HepG2 (cell line): ENCODE data around the gene COL5A1. TPM values are rescaled to one million over a fixed set of nuclear protein-coding genes. Genes with fewer than 3 reads are reported as not detected.

Source experiments
- ATAC-seq: fragments of 200-7000 bp; cut with Tn5 transposase; 3 replicates; pipeline ENCODE4 v1.9.1; 2020; ENCODE audit warnings: mild to moderate bottlenecking, moderate library complexity
- BruUV-seq: library from RNA; stranded (reverse); fragments of 400-500 nt; replicated peaks from 2 replicates; lab custom pipeline; 2021; lab: Mats Ljungman, UMichigan
- CTCF ChIA-PET: fragments of 300-600 bp; formaldehyde crosslinking; extraction: SDS; loops from one replicate; lab custom pipeline; 2021; ENCODE audit warnings: low total read pairs, inconsistent platforms, low intra/inter-chr PET ratio; lab: Yijun Ruan, JAX
- POLR2A ChIA-PET: fragments of 350-600 bp; sonication (Branson Sonifier 250); formaldehyde crosslinking; loops from one replicate; lab custom pipeline; 2020; ENCODE audit warnings: antibody characterized with exemption, inconsistent platforms; lab: Yijun Ruan, JAX
- DNase-seq: peaks from one replicate; pipeline ENCODE4 v3.0.0-alpha.2; 2015; ENCODE audit warnings: low spot score
- FAIRE-seq: peaks from 3 replicates; lab custom pipeline; 2011; peaks lifted over from hg19 to GRCh38; lab: Jason Lieb, UNC
- H2AFZ ChIP-seq: one replicate; pipeline ENCODE4 v1.6.1; 2011; ENCODE audit warnings: low read length, inconsistent platforms
- H3K27ac ChIP-seq: fragments of 300-600 bp; 3 replicates; pipeline ENCODE4 v1.8.0; 2011; ENCODE audit warnings: mixed run types, mild to moderate bottlenecking, mixed read lengths, low read length, inconsistent platforms; ENCODE audit not compliant: insufficient read depth; ENCODE audit errors: extremely low read length
- H3K27me3 ChIP-seq, 2 experiments: fragments of 200-600 bp in 1 of 2; 2 replicates in 1 of 2; 3 replicates in 1 of 2; pipeline versions ENCODE4 v1.6.0 to v1.8.0; 2011; ENCODE audit warnings: low read length in 2 of 2, mild to moderate bottlenecking in 2 of 2, moderate library complexity in 2 of 2, inconsistent platforms in 1 of 2; ENCODE audit not compliant: insufficient read depth in 2 of 2, control insufficient read depth in 1 of 2
- H3K36me3 ChIP-seq, 2 experiments: fragments of 200-600 bp in 1 of 2; replicated peaks in 1 of 2; 2 replicates in 1 of 2; 3 replicates in 1 of 2; pipeline versions ENCODE4 v1.5.1 to v1.8.0; 2011; ENCODE audit warnings: low read length in 2 of 2, inconsistent platforms in 1 of 2; ENCODE audit not compliant: insufficient read depth in 2 of 2, control insufficient read depth in 1 of 2
- H3K4me1 ChIP-seq: 2 replicates; pipeline ENCODE4 v1.5.1; 2012; ENCODE audit warnings: low read length, inconsistent platforms; ENCODE audit not compliant: insufficient read depth
- H3K4me2 ChIP-seq: 2 replicates; pipeline ENCODE4 v1.6.0; 2011; ENCODE audit warnings: low read depth, low read length, inconsistent platforms
- H3K4me3 ChIP-seq, 3 experiments: fragments of 200-600 bp in 1 of 3; sonication (generic), shearing (Covaris generic) in 1 of 3; replicated peaks in 1 of 3; 2 replicates each; pipeline ENCODE4 v1.5.1; 2011 to 2016; ENCODE audit warnings: low read length in 3 of 3, inconsistent platforms in 2 of 3, low read depth in 2 of 3, mild to moderate bottlenecking in 2 of 3, control low read depth in 1 of 3, mixed read lengths in 1 of 3; ENCODE audit not compliant: insufficient read depth in 1 of 3
- H3K79me2 ChIP-seq: one replicate; pipeline ENCODE4 v1.6.1; 2011; ENCODE audit warnings: low read length, inconsistent platforms; ENCODE audit not compliant: insufficient read depth
- H3K9ac ChIP-seq: 2 replicates; pipeline ENCODE4 v1.6.0; 2011; ENCODE audit warnings: mild to moderate bottlenecking, low read depth, low read length, inconsistent platforms; ENCODE audit not compliant: insufficient read depth
- H3K9me3 ChIP-seq: 2 replicates; pipeline ENCODE4 v1.5.1; 2012; ENCODE audit warnings: mild to moderate bottlenecking, low read length
- H4K20me1 ChIP-seq: 2 replicates; pipeline ENCODE4 v1.6.0; 2011; ENCODE audit warnings: inconsistent platforms, mild to moderate bottlenecking, low read length, moderate library complexity; ENCODE audit not compliant: insufficient read depth
- ADNP ChIP-seq: sonication (generic); formaldehyde crosslinking; IDR thresholded peaks from 2 replicates; pipeline ENCODE4 v1.4.0; 2020; ENCODE audit warnings: missing genetic modification reagents
- NFATC3 ChIP-seq: sonication (generic); formaldehyde crosslinking; IDR thresholded peaks from 2 replicates; pipeline ENCODE4 v1.5.1; 2020; ENCODE audit warnings: mild to moderate bottlenecking, missing genetic modification reagents
- RAD51 ChIP-seq: fragments of 450-650 bp; IDR thresholded peaks from 2 replicates; pipeline ENCODE4 v1.6.1; 2016; ENCODE audit warnings: borderline replicate concordance
- ZKSCAN1 ChIP-seq: fragments of 150-350 bp; IDR thresholded peaks from 2 replicates; pipeline ENCODE4 v1.6.1; 2014; ENCODE audit warnings: low read length
- ZNF546 ChIP-seq: sonication (generic); formaldehyde crosslinking; conservative IDR thresholded peaks from 2 replicates; pipeline ENCODE4 v1.8.1; 2023; ENCODE audit warnings: mild to moderate bottlenecking, missing genetic modification reagents
- ZNF615 ChIP-seq: sonication (generic); formaldehyde crosslinking; IDR thresholded peaks from 2 replicates; pipeline ENCODE4 v1.5.0; 2020; ENCODE audit warnings: mild to moderate bottlenecking, missing genetic modification reagents, borderline replicate concordance
- ZNF773 ChIP-seq: sonication (generic); formaldehyde crosslinking; IDR thresholded peaks from 2 replicates; pipeline ENCODE4 v1.4.0; 2020; ENCODE audit warnings: missing genetic modification reagents, borderline replicate concordance
- WGBS: methylation state at CpG from one replicate; pipeline ENCODE4 v1.1.6; 2017; ENCODE audit warnings: low lambda C conversion rate; 5-methylcytosine and 5-hydroxymethylcytosine counted together
- in situ Hi-C: cut with HindIII; loops from 2 replicates; pipeline ENCODE4 v1.10.0; 2017; ENCODE audit warnings: low pct_unique_long_range_greater_than_20kb; ENCODE audit not compliant: extremely low pct_ligation_motif_present
- intact Hi-C: fragments of 100-400 bp; cut with micrococcal nuclease; formaldehyde crosslinking; loops from one replicate; pipeline ENCODE4 v1.10.0; 2022; ENCODE audit not compliant: unreplicated experiment
- polyA plus RNA-seq, 8 experiments: library from polyadenylated mRNA; depleted of rRNA in 3 of 8; stranded (reverse) in 7 of 8; unstranded in 1 of 8; fragments of >200 nt; fragmentation: Illumina TruSeq in 4 of 8; extraction: Trizol in 4 of 8; gene quantifications; 2 replicates each; pipeline versions ENCODE4 v1.2.1 to v1.2.3, GENCODE V29; 2011 to 2016; ENCODE audit warnings: low read depth in 4 of 8, missing spikeins in 1 of 8, mixed read lengths in 1 of 8; ENCODE audit not compliant: insufficient read depth in 1 of 8
- total RNA-seq, 5 experiments: library from RNA; depleted of rRNA; stranded (reverse); fragments of >200 nt; fragmentation: Illumina TruSeq; extraction: Trizol; gene quantifications; 2 replicates each; pipeline ENCODE4 v1.2.3, GENCODE V29; 2016; ENCODE audit warnings: low read depth in 1 of 5
- TF ChIP-seq, protein P1 (sequence below): fragments of 450-650 bp; IDR thresholded peaks from 2 replicates; pipeline ENCODE4 v1.6.1; 2016

COL5A1 gene
- total and polyA plus RNA-seq, 2 of the 13 experiments (the other 11 are each of a cell fraction or from before 2014, with no cell fraction given), result not detected

- no peaks in the 10 kb centered on the region for H3K36me3 ChIP-seq
- H3K79me2 ChIP-seq, result no peaks in the 10 kb centered on the region
- H3K4me3 ChIP-seq, result no peak overlapping the region
- intact Hi-C loops, result no loop called here
- WGBS, result 7% methylated on average over 6 of the region's 10 CpGs
- ATAC-seq, result no peak
- H3K4me2 ChIP-seq, result no peak overlapping the region
- peaks cover 7 to 60% of the 10 kb centered on the region in 2 experiments for H3K27me3 ChIP-seq
- H2AFZ ChIP-seq, result no peak overlapping the region
- DNase-seq, result no peak
- TF ChIP-seq ZNF615 (CRISPR knock-in tag), result no peak
- TF ChIP-seq ZKSCAN1, result no peak
- TF ChIP-seq ZNF773 (CRISPR knock-in tag), result no peak
- no peak for TF ChIP-seq ZNF546 (CRISPR knock-in tag)
- TF ChIP-seq ADNP (CRISPR knock-in tag), result no peak
- TF ChIP-seq, protein P1, sequence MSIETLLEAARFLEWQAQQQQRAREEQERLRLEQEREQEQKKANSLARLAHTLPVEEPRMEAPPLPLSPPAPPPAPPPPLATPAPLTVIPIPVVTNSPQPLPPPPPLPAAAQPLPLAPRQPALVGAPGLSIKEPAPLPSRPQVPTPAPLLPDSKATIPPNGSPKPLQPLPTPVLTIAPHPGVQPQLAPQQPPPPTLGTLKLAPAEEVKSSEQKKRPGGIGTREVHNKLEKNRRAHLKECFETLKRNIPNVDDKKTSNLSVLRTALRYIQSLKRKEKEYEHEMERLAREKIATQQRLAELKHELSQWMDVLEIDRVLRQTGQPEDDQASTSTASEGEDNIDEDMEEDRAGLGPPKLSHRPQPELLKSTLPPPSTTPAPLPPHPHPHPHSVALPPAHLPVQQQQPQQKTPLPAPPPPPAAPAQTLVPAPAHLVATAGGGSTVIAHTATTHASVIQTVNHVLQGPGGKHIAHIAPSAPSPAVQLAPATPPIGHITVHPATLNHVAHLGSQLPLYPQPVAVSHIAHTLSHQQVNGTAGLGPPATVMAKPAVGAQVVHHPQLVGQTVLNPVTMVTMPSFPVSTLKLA, result peak; percentile 50
- TF ChIP-seq RAD51, result no peak
- TF ChIP-seq NFATC3, result no peak
- TF ChIP-seq, all 625 proteins: peak for 1
- no TSS peak for BruUV-seq
- POLR2A ChIA-PET, result no interaction called here
- Histone ChIP-seq H3K4me1 (no peaks in the 10 kb centered on the region), H4K20me1 (no peaks in the 10 kb centered on the region), H3K9me3 (no peaks in the 10 kb centered on the region), H3K9ac (no peak overlapping the region), H3K27ac (no peak overlapping the region)
- in situ Hi-C loops, result no loop called here
- no peak for FAIRE-seq
- CTCF ChIA-PET, result no interaction called here
These were observed 248.0 kb downstream of the COL5A1 start for GRCh38 chr9:134889386-134890154.
